Neural progenitor cell (in vitro differentiated cells): ENCODE measurements around the gene TTC4. TPM values are rescaled to one million over a fixed set of nuclear protein-coding genes. Genes with fewer than 3 reads are reported as not detected.

Experiments
- DNase-seq: peaks from one replicate; pipeline ENCODE4 v3.0.0-alpha.2; 2016; ENCODE audit warnings: low spot score
- H2AFZ ChIP-seq: fragments of 200-600 bp; sonication (generic); replicated peaks from 2 replicates; pipeline ENCODE4 v1.6.1; 2016; ENCODE audit warnings: antibody characterized with exemption
- H3F3A ChIP-seq: fragments of 200-600 bp; sonication (generic); 2 replicates; pipeline ENCODE4 v1.6.1; 2016; ENCODE audit warnings: antibody characterized with exemption, low read depth
- H3K27ac ChIP-seq: fragments of 200-600 bp; sonication (generic); 2 replicates; pipeline ENCODE4 v1.5.1; 2016; ENCODE audit warnings: mild to moderate bottlenecking
- H3K27me3 ChIP-seq: fragments of 200-600 bp; sonication (generic); 2 replicates; pipeline ENCODE4 v1.6.1; 2016; ENCODE audit warnings: mild to moderate bottlenecking, moderate library complexity
- H3K36me3 ChIP-seq: fragments of 200-600 bp; sonication (generic); 2 replicates; pipeline ENCODE4 v1.5.1; 2016
- H3K4me1 ChIP-seq: fragments of 200-600 bp; sonication (generic); 2 replicates; pipeline ENCODE4 v1.6.1; 2016; ENCODE audit warnings: mixed run types
- H3K4me2 ChIP-seq: fragments of 200-600 bp; sonication (generic); 2 replicates; pipeline ENCODE4 v1.6.1; 2016
- H3K4me3 ChIP-seq: fragments of 200-600 bp; sonication (generic); 2 replicates; pipeline ENCODE4 v1.5.1; 2016
- H3K79me2 ChIP-seq: fragments of 200-600 bp; sonication (generic); 2 replicates; pipeline ENCODE4 v1.6.1; 2016; ENCODE audit warnings: low read depth
- H3K9ac ChIP-seq: fragments of 200-600 bp; sonication (generic); 2 replicates; pipeline ENCODE4 v1.6.1; 2016
- H3K9me3 ChIP-seq: fragments of 200-600 bp; sonication (generic); 2 replicates; pipeline ENCODE4 v1.5.1; 2016; ENCODE audit warnings: low read depth
- H4K20me1 ChIP-seq: fragments of 200-600 bp; sonication (generic); 2 replicates; pipeline ENCODE4 v1.6.1; 2016; ENCODE audit warnings: low read depth
- H3K27ac Mint-ChIP-seq: 3 replicates; pipeline ENCODE4 v1.8.0; 2021; ENCODE audit warnings: mixed read lengths
- H3K27me3 Mint-ChIP-seq: 2 replicates; pipeline ENCODE4 v1.8.0; 2022; ENCODE audit warnings: low read depth, mild to moderate bottlenecking, inconsistent platforms, moderate library complexity, mixed read lengths; ENCODE audit not compliant: insufficient read depth
- H3K36me3 Mint-ChIP-seq: 3 replicates; pipeline ENCODE4 v1.8.0; 2021; ENCODE audit warnings: mixed read lengths
- H3K4me1 Mint-ChIP-seq: 3 replicates; pipeline ENCODE4 v1.8.0; 2021; ENCODE audit warnings: mixed read lengths
- H3K4me3 Mint-ChIP-seq: 3 replicates; pipeline ENCODE4 v1.8.0; 2021; ENCODE audit warnings: mild to moderate bottlenecking, moderate library complexity, mixed read lengths
- H3K9me3 Mint-ChIP-seq: 3 replicates; pipeline ENCODE4 v1.8.0; 2020; ENCODE audit warnings: mixed read lengths
- CTCF ChIP-seq: fragments of 200-600 bp; sonication (generic); IDR thresholded peaks from 2 replicates; pipeline ENCODE4 v1.5.1; 2017; ENCODE audit warnings: antibody characterized with exemption, mild to moderate bottlenecking
- EZH2 ChIP-seq: fragments of 200-600 bp; sonication (generic); IDR thresholded peaks from 2 replicates; pipeline ENCODE4 v1.6.1; 2017; ENCODE audit warnings: antibody characterized with exemption, mild to moderate bottlenecking, moderate library complexity
- EZH2phosphoT487 ChIP-seq: fragments of 200-600 bp; sonication (generic); IDR thresholded peaks from 2 replicates; pipeline ENCODE4 v1.6.1; 2017; ENCODE audit warnings: antibody characterized with exemption
- total RNA-seq: library from RNA; depleted of rRNA; stranded (reverse); fragments of >200 nt; gene quantifications from 2 replicates; pipeline ENCODE4 v1.2.3, GENCODE V29; 2015; ENCODE audit warnings: low replicate concordance

The TTC4 gene
- total RNA-seq, 1 donor from 2014 or later: 37.5 TPM

- no peaks in the 10 kb centered on the region for H3K4me1 Mint-ChIP-seq
- Histone ChIP-seq H3K4me1 (no peaks in the 10 kb centered on the region), H3K27ac (no peak overlapping the region), H3K9me3 (no peaks in the 10 kb centered on the region), H3K36me3 (no peaks in the 10 kb centered on the region), H3K27me3 (peaks cover 34% of the 10 kb centered on the region), H3K4me3 (no peak overlapping the region), H3K4me2 (no peak overlapping the region), H4K20me1 (no peaks in the 10 kb centered on the region), H3F3A (no peaks in the 10 kb centered on the region), H2AFZ (no peak overlapping the region), H3K79me2 (no peaks in the 10 kb centered on the region), H3K9ac (no peak overlapping the region)
- H3K27me3 Mint-ChIP-seq: peaks cover 16% of the 10 kb centered on the region
- no peak overlapping the region for H3K27ac Mint-ChIP-seq
- TF ChIP-seq EZH2 (no peak), CTCF (no peak), EZH2phosphoT487 (no peak)
- H3K36me3 Mint-ChIP-seq: no peaks in the 10 kb centered on the region
- DNase-seq: no peak
- H3K4me3 Mint-ChIP-seq: no peak overlapping the region
- H3K9me3 Mint-ChIP-seq: no peaks in the 10 kb centered on the region
Measured at GRCh38 chr1:54782588-54782987, 66.9 kb downstream of the TTC4 start.

- H3K4me3 ChIP-seq: no peak overlapping the region
- peaks cover 34% of the 10 kb centered on the region for H3K27me3 ChIP-seq
- Mint-ChIP-seq H3K36me3 (no peaks in the 10 kb centered on the region), H3K4me3 (no peak overlapping the region), H3K4me1 (peaks cover 10% of the 10 kb centered on the region), H3K9me3 (no peaks in the 10 kb centered on the region), H3K27me3 (peaks cover 21% of the 10 kb centered on the region), H3K27ac (no peak overlapping the region)
- H3K9ac ChIP-seq: no peak overlapping the region
- H4K20me1 ChIP-seq: no peaks in the 10 kb centered on the region
- no peaks in the 10 kb centered on the region for H3K36me3 ChIP-seq
- no peaks in the 10 kb centered on the region for H3K9me3 ChIP-seq
- no peaks in the 10 kb centered on the region for H3K4me1 ChIP-seq
- no peaks in the 10 kb centered on the region for H3K79me2 ChIP-seq
- no peaks in the 10 kb centered on the region for H3F3A ChIP-seq
- DNase-seq: no peak
- no peak overlapping the region for H2AFZ ChIP-seq
- TF ChIP-seq EZH2phosphoT487: no peak
- TF ChIP-seq CTCF: no peak
- no peak for TF ChIP-seq EZH2
- no peak overlapping the region for H3K27ac ChIP-seq
- no peak overlapping the region for H3K4me2 ChIP-seq
Measured at GRCh38 chr1:54784066-54784465, 68.4 kb downstream of the TTC4 start.

- Histone ChIP-seq H3K4me1 (no peaks in the 10 kb centered on the region), H3F3A (no peaks in the 10 kb centered on the region), H3K4me2 (no peak overlapping the region), H4K20me1 (no peaks in the 10 kb centered on the region), H3K79me2 (no peaks in the 10 kb centered on the region), H3K27me3 (peaks cover 16% of the 10 kb centered on the region), H3K27ac (no peak overlapping the region), H3K36me3 (no peaks in the 10 kb centered on the region), H3K9ac (no peak overlapping the region), H2AFZ (no peak overlapping the region), H3K9me3 (no peaks in the 10 kb centered on the region), H3K4me3 (no peak overlapping the region)
- no peak for TF ChIP-seq EZH2phosphoT487
- no peak for TF ChIP-seq EZH2
- no peak for TF ChIP-seq CTCF
- Mint-ChIP-seq H3K9me3 (no peaks in the 10 kb centered on the region), H3K4me1 (peaks cover 15% of the 10 kb centered on the region), H3K4me3 (peak overlapping the region; percentile 9), H3K36me3 (no peaks in the 10 kb centered on the region), H3K27me3 (peaks cover 28% of the 10 kb centered on the region), H3K27ac (no peak overlapping the region)
- no peak for DNase-seq
Measured at GRCh38 chr1:54786778-54787177, 71.1 kb downstream of the TTC4 start.
